Keratinocyte (primary cell): Measurements from ENCODE around the gene AUNIP. TPM values are rescaled to one million over a fixed set of nuclear protein-coding genes. Genes with fewer than 3 reads are reported as not detected.

ENCODE experiments used
- DNase-seq: peaks from one replicate; pipeline ENCODE4 v3.0.0-alpha.2; 2011; ENCODE audit warnings: low read depth, missing footprints, low spot score
- FAIRE-seq: peaks from 2 replicates; lab custom pipeline; 2011; peaks lifted over from hg19 to GRCh38; lab: Jason Lieb, UNC
- H2AFZ ChIP-seq: 2 replicates; pipeline ENCODE4 v1.6.0; 2012; ENCODE audit warnings: low read length, control low read depth, inconsistent platforms; ENCODE audit not compliant: control insufficient read depth
- H3K27ac ChIP-seq: 2 replicates; pipeline ENCODE4 v1.5.1; 2011; ENCODE audit warnings: low read length; ENCODE audit not compliant: control insufficient read depth, insufficient read depth
- H3K27me3 ChIP-seq: 3 replicates; pipeline ENCODE4 v1.6.0; 2011; ENCODE audit warnings: low read length; ENCODE audit not compliant: control insufficient read depth, insufficient read depth; ENCODE audit errors: extremely low read depth
- H3K36me3 ChIP-seq, 2 experiments: 2 replicates in 1 of 2; 3 replicates in 1 of 2; pipeline ENCODE4 v1.5.1; 2011; ENCODE audit warnings: low read length in 2 of 2, mild to moderate bottlenecking in 1 of 2; ENCODE audit not compliant: control insufficient read depth in 2 of 2, insufficient read depth in 2 of 2; ENCODE audit errors: extremely low read depth in 1 of 2
- H3K4me1 ChIP-seq: 3 replicates; pipeline ENCODE4 v1.5.1; 2011; ENCODE audit warnings: low read length; ENCODE audit not compliant: control insufficient read depth, insufficient read depth; ENCODE audit errors: extremely low read depth
- H3K4me2 ChIP-seq: 3 replicates; pipeline ENCODE4 v1.6.0; 2011; ENCODE audit warnings: low read depth, low read length; ENCODE audit not compliant: control insufficient read depth, insufficient read depth; ENCODE audit errors: extremely low read depth
- H3K4me3 ChIP-seq, 3 experiments: fragments of 200-600 bp in 1 of 3; sonication (generic) in 1 of 3; 2 replicates in 2 of 3; 3 replicates in 1 of 3; pipeline ENCODE4 v1.5.1; 2011 to 2016; ENCODE audit warnings: low read length in 3 of 3, mild to moderate bottlenecking in 3 of 3, control low read depth in 2 of 3, inconsistent platforms in 1 of 3, low read depth in 1 of 3, mixed read lengths in 1 of 3, mixed run types in 1 of 3, moderate library complexity in 1 of 3; ENCODE audit not compliant: control insufficient read depth in 2 of 3, insufficient read depth in 2 of 3; ENCODE audit errors: extremely low read depth in 1 of 3
- H3K79me2 ChIP-seq: 2 replicates; pipeline ENCODE4 v1.6.0; 2012; ENCODE audit warnings: low read length; ENCODE audit not compliant: control insufficient read depth, insufficient read depth
- H3K9ac ChIP-seq: 3 replicates; pipeline ENCODE4 v1.6.0; 2011; ENCODE audit warnings: low read length; ENCODE audit not compliant: control insufficient read depth, insufficient read depth; ENCODE audit errors: extremely low read depth
- H3K9me1 ChIP-seq: 3 replicates; pipeline ENCODE4 v1.6.0; 2011; ENCODE audit warnings: low read length; ENCODE audit not compliant: control insufficient read depth, insufficient read depth; ENCODE audit errors: extremely low read depth
- H3K9me3 ChIP-seq: 2 replicates; pipeline ENCODE4 v1.5.1; 2012; ENCODE audit warnings: low read depth, low read length; ENCODE audit not compliant: control insufficient read depth
- H4K20me1 ChIP-seq: 3 replicates; pipeline ENCODE4 v1.6.0; 2011; ENCODE audit warnings: low read length; ENCODE audit not compliant: control insufficient read depth, insufficient read depth; ENCODE audit errors: extremely low read depth
- EZH2 ChIP-seq: IDR thresholded peaks from one replicate; pipeline ENCODE4 v1.6.1; 2012; ENCODE audit warnings: inconsistent platforms, mild to moderate bottlenecking, low read length, moderate library complexity
- dilution Hi-C: fragments of 300-500 bp; cut with MboI; formaldehyde crosslinking; loops from one replicate; pipeline ENCODE4 v1.7.0; 2020; ENCODE audit warnings: low sequenced_read_pairs; ENCODE audit not compliant: extremely low pct_ligation_motif_present
- polyA plus RNA-seq, 5 experiments: library from polyadenylated mRNA; depleted of rRNA in 3 of 5; stranded (reverse) in 3 of 5; stranded (forward) in 1 of 5; unstranded in 1 of 5; fragments of >200 nt; gene quantifications; 1 replicate in 1 of 5; 2 replicates in 3 of 5; 3 replicates in 1 of 5; pipeline versions ENCODE4 v1.2.1 to v1.2.3, GENCODE V29; 2011 to 2012; ENCODE audit warnings: missing spikeins in 2 of 5, low read depth in 1 of 5, low replicate concordance in 1 of 5
- TF ChIP-seq, protein P1 (sequence below), 3 experiments: IDR thresholded peaks in 1 of 3; conservative IDR thresholded peaks in 1 of 3; optimal IDR thresholded peaks in 1 of 3; 2 replicates in 2 of 3; 3 replicates in 1 of 3; pipeline versions ENCODE3 to v1.5.1; 2011; ENCODE audit warnings: low read length in 3 of 3, mild to moderate bottlenecking in 3 of 3, moderate library complexity in 2 of 3, control low read depth in 1 of 3, inconsistent platforms in 1 of 3; ENCODE audit not compliant: insufficient read depth in 2 of 3; ENCODE audit errors: extremely low read depth in 1 of 3

Gene AUNIP
- polyA plus RNA-seq, 1 donor (not counting 4 experiments of a cell fraction or from before 2014, with no cell fraction given) = 9.3 TPM

DNA sequence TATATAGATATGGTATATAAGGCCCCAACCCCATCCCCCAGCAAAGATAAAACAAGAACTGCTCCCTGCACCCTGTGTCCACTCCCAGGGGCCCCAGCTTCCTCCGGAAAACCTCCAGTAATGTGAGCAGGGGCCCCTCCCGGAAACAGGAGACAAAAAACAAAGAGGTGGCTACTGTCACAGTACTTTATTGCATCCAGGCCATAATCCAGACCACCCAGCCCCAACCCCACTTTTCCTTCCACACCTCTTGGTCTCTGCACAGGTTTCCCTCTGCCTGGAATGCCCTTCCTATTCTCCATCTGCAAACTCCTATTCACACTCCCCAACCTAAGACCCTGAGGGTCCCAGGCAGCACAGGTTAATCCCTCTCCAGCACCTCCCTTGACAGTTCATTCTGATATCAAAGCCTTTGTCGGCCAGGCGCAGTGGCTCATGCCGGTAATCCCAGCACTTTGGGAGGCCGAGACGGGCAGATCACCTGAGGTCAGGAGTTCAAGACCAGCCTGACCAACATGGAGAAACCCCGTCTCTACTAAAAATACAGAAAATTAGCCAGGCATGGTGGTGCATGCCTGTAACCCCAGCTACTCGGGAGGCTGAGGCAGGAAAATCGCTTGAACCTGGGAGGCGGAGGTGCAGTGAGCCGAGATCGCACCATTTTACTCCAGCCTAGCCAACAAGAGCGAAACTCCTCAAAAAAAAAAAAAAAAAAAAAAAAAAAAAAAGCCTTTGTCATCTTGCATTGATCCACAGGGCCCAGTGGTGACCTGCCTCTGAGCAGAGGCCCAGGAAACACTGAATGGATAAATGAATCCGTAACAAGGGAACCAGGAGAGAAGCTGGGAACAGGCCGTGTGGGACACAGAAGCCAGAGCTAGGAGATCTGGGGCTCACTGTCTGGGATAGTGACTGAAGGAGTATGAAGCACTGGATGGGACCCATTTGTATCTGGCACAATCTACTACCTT is 2.3 kb upstream of the AUNIP start:
- Histone ChIP-seq H3K9me1 (no peaks in the 10 kb centered on the region), H4K20me1 (no peaks in the 10 kb centered on the region), H3K4me1 (peaks cover 13% of the 10 kb centered on the region), H3K4me2 (no peak overlapping the region), H3K27ac (no peak overlapping the region), H2AFZ (no peak overlapping the region), H3K9me3 (no peaks in the 10 kb centered on the region), H3K4me3 (no peak overlapping the region), H3K36me3 (peaks cover 12 to 16% of the 10 kb centered on the region in 2 experiments), H3K27me3 (no peaks in the 10 kb centered on the region), H3K79me2 (peaks cover 20% of the 10 kb centered on the region), H3K9ac (no peak overlapping the region)
- DNase-seq (no peak), FAIRE-seq (no peak)
- TF ChIP-seq, protein P1, sequence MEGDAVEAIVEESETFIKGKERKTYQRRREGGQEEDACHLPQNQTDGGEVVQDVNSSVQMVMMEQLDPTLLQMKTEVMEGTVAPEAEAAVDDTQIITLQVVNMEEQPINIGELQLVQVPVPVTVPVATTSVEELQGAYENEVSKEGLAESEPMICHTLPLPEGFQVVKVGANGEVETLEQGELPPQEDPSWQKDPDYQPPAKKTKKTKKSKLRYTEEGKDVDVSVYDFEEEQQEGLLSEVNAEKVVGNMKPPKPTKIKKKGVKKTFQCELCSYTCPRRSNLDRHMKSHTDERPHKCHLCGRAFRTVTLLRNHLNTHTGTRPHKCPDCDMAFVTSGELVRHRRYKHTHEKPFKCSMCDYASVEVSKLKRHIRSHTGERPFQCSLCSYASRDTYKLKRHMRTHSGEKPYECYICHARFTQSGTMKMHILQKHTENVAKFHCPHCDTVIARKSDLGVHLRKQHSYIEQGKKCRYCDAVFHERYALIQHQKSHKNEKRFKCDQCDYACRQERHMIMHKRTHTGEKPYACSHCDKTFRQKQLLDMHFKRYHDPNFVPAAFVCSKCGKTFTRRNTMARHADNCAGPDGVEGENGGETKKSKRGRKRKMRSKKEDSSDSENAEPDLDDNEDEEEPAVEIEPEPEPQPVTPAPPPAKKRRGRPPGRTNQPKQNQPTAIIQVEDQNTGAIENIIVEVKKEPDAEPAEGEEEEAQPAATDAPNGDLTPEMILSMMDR (optimal IDR thresholded peaks at IDR 0.05 in 1 of 3, IDR thresholded peaks at IDR 0.05 in 1 of 3, conservative IDR thresholded peaks at IDR 0.05 in 1 of 3; ENCODE audit: extremely low read depth in 1 of 3, insufficient read depth in 2 of 3, low read length in 3 of 3) = no peak
- no peak for TF ChIP-seq EZH2
- dilution Hi-C loops = no loop called here

DNA sequence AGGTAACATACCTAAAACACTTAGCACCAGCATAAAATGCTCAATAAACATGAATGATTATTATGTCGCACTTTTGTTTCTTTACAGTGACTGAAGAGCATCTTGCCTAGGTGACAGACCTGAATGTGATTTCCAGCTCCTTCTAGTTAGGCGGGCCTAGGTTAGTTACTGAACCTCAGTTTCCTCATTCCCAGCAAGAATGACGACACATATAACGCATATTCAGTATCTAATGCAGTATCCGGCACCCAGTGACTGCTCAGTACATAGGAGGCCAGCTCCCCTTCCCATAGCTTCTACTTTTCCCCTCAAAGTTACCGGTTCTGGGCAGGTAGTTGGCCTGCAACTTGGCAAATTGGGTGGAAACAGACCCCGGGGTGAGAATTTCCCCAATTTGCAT is 763 bp downstream of the AUNIP start:
- DNase-seq = no peak
- H3K27ac ChIP-seq = peak overlapping the region; percentile 86

More for the DNA sequence above, 763 bp downstream of the AUNIP start:
- Histone ChIP-seq H3K9me3 (no peaks in the 10 kb centered on the region), H3K36me3 (peaks cover 8 to 10% of the 10 kb centered on the region in 2 experiments), H3K4me3 (peak overlapping the region; percentile 68 to 95 (median 88)), H3K4me1 (peaks cover 13% of the 10 kb centered on the region), H3K9me1 (no peaks in the 10 kb centered on the region), H2AFZ (peak overlapping the region; percentile 98), H3K79me2 (peaks cover 46% of the 10 kb centered on the region), H4K20me1 (no peaks in the 10 kb centered on the region), H3K9ac (peak overlapping the region; percentile 97), H3K27me3 (no peaks in the 10 kb centered on the region), H3K4me2 (peak overlapping the region; percentile 97)
- no peak for TF ChIP-seq EZH2
- TF ChIP-seq, protein P1 (optimal IDR thresholded peaks at IDR 0.05 in 1 of 3, IDR thresholded peaks at IDR 0.05 in 1 of 3, conservative IDR thresholded peaks at IDR 0.05 in 1 of 3; ENCODE audit: extremely low read depth in 1 of 3, insufficient read depth in 2 of 3, low read length in 3 of 3) = no peak
- no peak for FAIRE-seq
- dilution Hi-C loops = no loop called here
